ENCODE results near the gene TNRC6B.
"Not testable (repeated sequence)": the region's sequence is repeated elsewhere in the genome, so short reads cannot be mapped to it uniquely, and the experiment has no call there.

The TNRC6B gene

GRCh38 chr22:40352763-40353162 lies 175.0 kb downstream of the TNRC6B start:
- no peak for DNase-seq (ENCODE audit: low spot score)

GRCh38 chr22:40361100-40361499 lies 183.4 kb downstream of the TNRC6B start:
- DNase-seq (ENCODE audit: low spot score) = no peak

GRCh38 chr22:40363059-40363458 lies 185.3 kb downstream of the TNRC6B start:
- no peak for DNase-seq (ENCODE audit: low spot score)

- DNase-seq (ENCODE audit: low spot score) = no peak
These were observed 186.7 kb downstream of the TNRC6B start for GRCh38 chr22:40364431-40364830.

GRCh38 chr22:40366068-40366467 lies 188.3 kb downstream of the TNRC6B start:
- no peak for DNase-seq (ENCODE audit: low spot score)

- DNase-seq (ENCODE audit: low spot score) = no peak
These were observed 189.6 kb downstream of the TNRC6B start for GRCh38 chr22:40367342-40367741.

GRCh38 chr22:40368016-40368415 lies 190.3 kb downstream of the TNRC6B start:
- no peak for DNase-seq (ENCODE audit: low spot score)

- no peak for DNase-seq (ENCODE audit: low spot score)
These were observed 191.1 kb downstream of the TNRC6B start for GRCh38 chr22:40368836-40369235.

- no peak for DNase-seq (ENCODE audit: low spot score)
These were observed 196.8 kb downstream of the TNRC6B start for GRCh38 chr22:40374567-40374966.

GRCh38 chr22:40376149-40376548 lies 198.4 kb downstream of the TNRC6B start:
- DNase-seq (ENCODE audit: low spot score) = no peak

- DNase-seq (ENCODE audit: low spot score) = no peak
These were observed 200.2 kb downstream of the TNRC6B start for GRCh38 chr22:40377931-40378330.

- DNase-seq (ENCODE audit: low spot score) = not testable (repeated sequence)
These were observed 200.7 kb downstream of the TNRC6B start for GRCh38 chr22:40378448-40378847.

GRCh38 chr22:40381461-40381860 lies 203.7 kb downstream of the TNRC6B start:
- DNase-seq (ENCODE audit: low spot score) = no peak

- no peak for DNase-seq (ENCODE audit: low spot score)
These were observed 206.2 kb downstream of the TNRC6B start for GRCh38 chr22:40383905-40384304.

- DNase-seq (ENCODE audit: low spot score) = no peak
These were observed 207.5 kb downstream of the TNRC6B start for GRCh38 chr22:40385036-40385782.
